HCT116 (cell line): ENCODE data around the gene TTC9. TPM values are rescaled to one million over a fixed set of nuclear protein-coding genes. Genes with fewer than 3 reads are reported as not detected.

Experiments used
- ATAC-seq: fragments of 200-7000 bp; cut with Tn5 transposase; 2 replicates; pipeline ENCODE4 v1.9.1; 2020; ENCODE audit warnings: mild to moderate bottlenecking, moderate library complexity
- BruUV-seq: library from RNA; stranded (reverse); fragments of 400-500 nt; replicated peaks from 2 replicates; lab custom pipeline; 2021; lab: Mats Ljungman, UMichigan
- CTCF ChIA-PET: fragments of 300-600 bp; sonication (Branson Sonifier 250); formaldehyde crosslinking; loops from one replicate; lab custom pipeline; 2021; ENCODE audit warnings: antibody characterized with exemption; lab: Charles Lee
- POLR2A ChIA-PET: fragments of 300-600, 350-600 bp; sonication (Branson Sonifier 250); formaldehyde crosslinking; loops from one replicate; lab custom pipeline; 2021; ENCODE audit warnings: antibody characterized with exemption; lab: Charles Lee
- RAD21 ChIA-PET, 2 experiments: fragments of 300-600 bp; sonication (Branson Sonifier 250); formaldehyde crosslinking; loops; one replicate each; lab custom pipeline; 2023; ENCODE audit warnings: low total read pairs in 2 of 2; ENCODE audit not compliant: uncharacterized antibody in 2 of 2, unreplicated experiment in 2 of 2, low non-redundant PET in 1 of 2; lab: Charles Lee
- DNase-seq: peaks from one replicate; pipeline ENCODE4 v3.0.0-alpha.2; 2010; ENCODE audit warnings: low read depth, low spot score
- H2AFZ ChIP-seq: fragments of 200-600 bp; shearing (Covaris generic), sonication (generic); 2 replicates; pipeline ENCODE4 v1.6.1; 2017; ENCODE audit warnings: low read depth, mixed run types, mixed read lengths, antibody characterized with exemption, low read length; ENCODE audit not compliant: poor library complexity, severe bottlenecking
- H3K27ac ChIP-seq: 2 replicates; pipeline ENCODE4 v1.5.1; 2012; ENCODE audit warnings: low read depth, low read length
- H3K27me3 ChIP-seq: fragments of 200-600 bp; sonication (generic); 2 replicates; pipeline ENCODE4 v1.6.1; 2016; ENCODE audit warnings: mixed run types, low read length, mixed read lengths; ENCODE audit not compliant: insufficient read depth
- H3K36me3 ChIP-seq, 2 experiments: fragments of 200-500 bp in 1 of 2; fragments of 200-600 bp in 1 of 2; sonication (Bioruptor generic) in 1 of 2; sonication (generic) in 1 of 2; 2 replicates each; pipeline versions ENCODE4 v1.5.1 to v1.6.1; 2014 to 2016; ENCODE audit warnings: low read length in 2 of 2, inconsistent platforms in 1 of 2, mixed read lengths in 1 of 2, mixed run types in 1 of 2; ENCODE audit not compliant: insufficient read depth in 2 of 2, control insufficient read depth in 1 of 2
- H3K4me1 ChIP-seq, 2 experiments: fragments of 200-600 bp in 1 of 2; sonication (generic) in 1 of 2; 2 replicates each; pipeline versions ENCODE4 v1.5.1 to v1.6.1; 2012 to 2017; ENCODE audit warnings: low read length in 2 of 2, inconsistent platforms in 1 of 2, mild to moderate bottlenecking in 1 of 2, mixed read lengths in 1 of 2, mixed run types in 1 of 2, moderate library complexity in 1 of 2; ENCODE audit not compliant: insufficient read depth in 2 of 2, control insufficient read depth in 1 of 2
- H3K4me2 ChIP-seq: fragments of 200-600 bp; sonication (generic); 2 replicates; pipeline ENCODE4 v1.6.1; 2017; ENCODE audit warnings: mixed run types, low read length, mixed read lengths
- H3K4me3 ChIP-seq, 2 experiments: fragments of 200-600 bp in 1 of 2; sonication (generic) in 1 of 2; replicated peaks in 1 of 2; 2 replicates each; pipeline ENCODE4 v1.5.1; 2011 to 2016; ENCODE audit warnings: low read length in 2 of 2, control low read depth in 1 of 2, low read depth in 1 of 2, mild to moderate bottlenecking in 1 of 2, mixed read lengths in 1 of 2, mixed run types in 1 of 2
- H3K79me2 ChIP-seq: fragments of 200-600 bp; sonication (generic); 2 replicates; pipeline ENCODE4 v1.6.1; 2017; ENCODE audit warnings: mild to moderate bottlenecking, mixed run types, low read length, moderate library complexity, mixed read lengths; ENCODE audit not compliant: insufficient read depth
- H3K9ac ChIP-seq: fragments of 200-600 bp; sonication (generic); 2 replicates; pipeline ENCODE4 v1.6.1; 2016; ENCODE audit warnings: low read length, mixed read lengths
- H3K9me2 ChIP-seq: fragments of 200-600 bp; sonication (generic), shearing (Covaris generic); 2 replicates; pipeline ENCODE4 v1.6.1; 2017; ENCODE audit warnings: mixed run types, mild to moderate bottlenecking, moderate library complexity; ENCODE audit not compliant: insufficient read depth
- H3K9me3 ChIP-seq, 2 experiments: fragments of 200-500 bp in 1 of 2; fragments of 200-600 bp in 1 of 2; sonication (Bioruptor generic) in 1 of 2; sonication (generic) in 1 of 2; 2 replicates each; pipeline ENCODE4 v1.6.1; 2014 to 2017; ENCODE audit warnings: low read length in 2 of 2, mixed read lengths in 2 of 2, inconsistent platforms in 1 of 2, low read depth in 1 of 2, mild to moderate bottlenecking in 1 of 2, mixed run types in 1 of 2, moderate library complexity in 1 of 2; ENCODE audit not compliant: control insufficient read depth in 1 of 2, insufficient read depth in 1 of 2
- H4K20me1 ChIP-seq: fragments of 200-600 bp; sonication (generic), shearing (Covaris generic); 2 replicates; pipeline ENCODE4 v1.6.1; 2017; ENCODE audit warnings: mixed run types, mild to moderate bottlenecking, moderate library complexity; ENCODE audit not compliant: insufficient read depth
- CBX3 ChIP-seq: IDR thresholded peaks from 2 replicates; pipeline ENCODE4 v1.6.1; 2012; ENCODE audit warnings: low read depth
- CEBPB ChIP-seq: IDR thresholded peaks from 2 replicates; pipeline ENCODE4 v1.6.1; 2012; ENCODE audit warnings: low read depth
- ELF1 ChIP-seq: IDR thresholded peaks from 2 replicates; pipeline ENCODE4 v1.6.1; 2012; ENCODE audit warnings: low read depth, borderline replicate concordance
- EZH2 ChIP-seq: fragments of 200-600 bp; sonication (generic); IDR thresholded peaks from 2 replicates; pipeline ENCODE4 v1.6.1; 2017; ENCODE audit warnings: antibody characterized with exemption, mixed run types
- FOSL1 ChIP-seq: IDR thresholded peaks from 2 replicates; pipeline ENCODE4 v1.6.1; 2012; ENCODE audit warnings: low read depth
- JUND ChIP-seq: IDR thresholded peaks from 2 replicates; pipeline ENCODE4 v1.6.1; 2012
- MAX ChIP-seq: IDR thresholded peaks from 2 replicates; pipeline ENCODE4 v1.6.1; 2012
- SP1 ChIP-seq: IDR thresholded peaks from 2 replicates; pipeline ENCODE4 v1.6.1; 2012; ENCODE audit warnings: low read depth
- SRF ChIP-seq: IDR thresholded peaks from 2 replicates; pipeline ENCODE4 v1.6.1; 2012; ENCODE audit warnings: low read depth
- ZBTB33 ChIP-seq: IDR thresholded peaks from 2 replicates; pipeline ENCODE4 v1.6.1; 2011; ENCODE audit warnings: mild to moderate bottlenecking, low read length, moderate library complexity; ENCODE audit not compliant: insufficient replicate concordance; ENCODE audit errors: extremely low read depth
- intact Hi-C: fragments of 100-400 bp; cut with micrococcal nuclease; formaldehyde crosslinking; loops from 2 replicates; pipeline ENCODE4 v1.10.0; 2022
- total RNA-seq: library from RNA; stranded (reverse); gene quantifications from one replicate; pipeline ENCODE4 v1.2.1, GENCODE V29; 2021; ENCODE audit not compliant: unreplicated experiment

Gene TTC9
- total RNA-seq, 1 experiment from 2014 or later: 2.4 TPM

GRCh38 chr14:70653662-70654061, 11.9 kb downstream of the TTC9 start:
- CTCF ChIA-PET: no interaction called here

More at GRCh38 chr14:70653662-70654061, 11.9 kb downstream of the TTC9 start:
- H3K9me3 ChIP-seq: no peaks in the 10 kb centered on the region
- ATAC-seq: no peak
- no peak overlapping the region for H2AFZ ChIP-seq
- no peak overlapping the region for H3K27ac ChIP-seq
- no peak for DNase-seq
- H4K20me1 ChIP-seq: no peaks in the 10 kb centered on the region
- no peak for TF ChIP-seq ELF1
- TF ChIP-seq CEBPB: no peak
- TF ChIP-seq FOSL1: no peak
- TF ChIP-seq CBX3: no peak
- no peak for TF ChIP-seq JUND
- no peak for TF ChIP-seq MAX
- TF ChIP-seq ZBTB33: no peak
- no peak for TF ChIP-seq SRF
- no peak for TF ChIP-seq EZH2
- no peak for TF ChIP-seq SP1
- no TSS peak for BruUV-seq
- intact Hi-C loops: no loop called here
- no peaks in the 10 kb centered on the region for H3K27me3 ChIP-seq
- no peaks in the 10 kb centered on the region for H3K36me3 ChIP-seq
- H3K79me2 ChIP-seq: no peaks in the 10 kb centered on the region
- H3K4me1 ChIP-seq: peaks cover 0 to 5% of the 10 kb centered on the region in 2 experiments; a peak in 1 of 4 replicates
- H3K9ac ChIP-seq: no peak overlapping the region
- ChIA-PET RAD21 (no interaction called here), POLR2A (no interaction called here)
- no peaks in the 10 kb centered on the region for H3K9me2 ChIP-seq
- no peak overlapping the region for H3K4me2 ChIP-seq
- H3K4me3 ChIP-seq: no peak overlapping the region
